Fibroblast of villous mesenchyme (primary cell): Measurements from ENCODE around the gene STEAP4. TPM values are rescaled to one million over a fixed set of nuclear protein-coding genes. Genes with fewer than 3 reads are reported as not detected.

Experiments
- DNase-seq: peaks from one replicate; pipeline ENCODE4 v3.0.0-alpha.2; 2010; ENCODE audit warnings: low read depth
- H3K4me3 ChIP-seq: 2 replicates; pipeline ENCODE4 v1.5.1; 2011; ENCODE audit warnings: low read depth, mild to moderate bottlenecking, low read length
- CTCF ChIP-seq: IDR thresholded peaks from 2 replicates; pipeline ENCODE4 v1.5.1; 2012; ENCODE audit warnings: low read depth, mild to moderate bottlenecking, low read length; ENCODE audit not compliant: insufficient read depth
- total RNA-seq: library from RNA; depleted of rRNA; stranded (reverse); fragments of >200 nt; gene quantifications from 2 replicates; pipeline ENCODE4 v1.2.3, GENCODE V29; 2012

STEAP4 gene
- total RNA-seq = under 0.01 TPM in 2 replicates

DNA sequence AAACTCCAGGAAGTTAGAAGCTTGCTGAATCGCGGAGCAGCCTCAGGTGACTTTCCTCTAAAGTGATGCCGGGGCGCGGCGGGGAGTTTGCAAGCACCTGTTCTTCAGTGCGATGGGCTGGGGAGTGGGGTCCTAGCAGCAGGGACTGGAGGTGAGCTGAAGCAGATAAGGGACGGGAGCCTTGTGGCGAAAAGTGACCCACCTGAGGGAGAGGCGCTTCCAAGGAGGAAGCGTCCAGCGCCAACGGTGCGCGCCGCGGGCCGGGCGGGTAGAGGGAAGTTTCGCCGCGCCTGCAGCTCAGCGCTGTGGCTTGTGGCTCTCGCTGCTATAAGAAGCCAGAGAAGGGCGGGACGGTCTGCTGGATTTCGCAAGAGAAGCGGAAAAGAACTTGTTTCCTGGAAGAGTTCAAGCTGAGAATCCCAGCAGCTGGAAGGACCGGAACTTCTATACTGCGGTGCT lies at the start of gene STEAP4:
TSS of gene STEAP4 (minus strand) at position 305 of the 459 bp plus-strand sequence. CDS start 22,625 bp downstream, outside the sequence.
- peak; percentile 72 for DNase-seq
- no peak within 1 kb of the TSS for H3K4me3 ChIP-seq

DNA sequence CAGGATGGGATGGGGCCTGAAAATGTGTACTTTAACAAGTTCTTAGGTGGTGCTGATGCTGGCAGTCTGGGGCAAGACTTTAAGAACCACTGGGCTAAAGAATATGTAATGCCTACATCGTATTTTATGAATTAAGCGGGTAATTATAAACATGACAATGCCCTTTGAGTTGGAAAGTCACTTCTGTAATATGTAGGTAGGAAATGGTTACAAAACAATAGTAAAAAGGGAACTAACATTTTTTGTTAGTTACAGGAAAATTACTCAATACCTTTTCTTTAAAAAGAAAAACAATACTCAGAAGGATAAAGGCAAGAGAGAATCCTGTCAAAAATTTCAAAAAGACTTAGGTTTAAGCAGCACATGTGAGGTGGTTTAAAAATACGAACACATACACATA lies 48.3 kb upstream of the STEAP4 start:
- no peak overlapping the region for H3K4me3 ChIP-seq
- TF ChIP-seq CTCF = no peak
- no peak for DNase-seq

More for the DNA sequence above, at the start of gene STEAP4:
- TF ChIP-seq CTCF = no peak

- no peak for TF ChIP-seq CTCF
- no peak overlapping the region for H3K4me3 ChIP-seq
- no peak for DNase-seq
These were observed 43.4 kb upstream of the STEAP4 start for GRCh38 chr7:88350118-88350517.

DNA sequence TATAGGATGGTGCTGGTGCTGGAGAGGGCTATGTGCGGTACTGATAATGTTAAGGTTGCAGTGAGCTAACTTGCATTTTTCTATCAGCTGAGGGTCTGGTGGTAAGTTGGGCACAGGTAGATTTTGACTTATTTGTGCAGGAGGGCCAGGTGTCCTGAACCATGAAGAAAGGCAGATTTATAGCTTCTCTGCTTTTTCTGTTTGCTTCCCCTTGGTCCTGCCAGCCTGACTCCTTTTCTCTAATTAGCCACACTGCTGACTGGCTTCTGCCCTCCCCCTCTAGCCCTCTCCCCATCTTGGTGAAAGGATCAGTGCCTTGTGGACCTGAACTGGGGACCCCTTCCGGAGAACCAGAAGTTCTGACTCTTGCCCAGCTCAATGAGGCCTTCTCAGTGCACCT lies 40.8 kb upstream of the STEAP4 start:
- H3K4me3 ChIP-seq = no peak overlapping the region
- no peak for DNase-seq
- no peak for TF ChIP-seq CTCF

DNA sequence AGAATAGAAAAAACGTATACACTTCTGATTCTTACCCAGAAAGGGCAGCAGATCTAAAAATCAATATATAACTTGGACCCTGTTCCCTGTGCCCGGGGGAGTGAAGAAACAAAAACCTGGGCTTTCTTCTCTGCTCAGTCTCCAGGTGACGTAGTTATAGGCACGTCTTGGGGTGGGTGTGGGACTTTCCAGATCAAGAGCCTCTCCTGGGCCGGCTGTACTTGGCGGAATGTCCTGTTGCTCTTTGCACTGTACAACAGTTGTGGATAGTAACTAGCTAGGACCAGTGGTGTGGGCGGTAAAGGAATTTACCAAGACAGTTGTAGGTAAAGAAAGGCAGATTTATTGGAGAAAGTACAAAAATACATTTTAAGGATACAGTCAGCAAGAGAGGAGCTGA lies 40.4 kb upstream of the STEAP4 start:
- no peak for DNase-seq
- no peak overlapping the region for H3K4me3 ChIP-seq
- no peak for TF ChIP-seq CTCF

DNA sequence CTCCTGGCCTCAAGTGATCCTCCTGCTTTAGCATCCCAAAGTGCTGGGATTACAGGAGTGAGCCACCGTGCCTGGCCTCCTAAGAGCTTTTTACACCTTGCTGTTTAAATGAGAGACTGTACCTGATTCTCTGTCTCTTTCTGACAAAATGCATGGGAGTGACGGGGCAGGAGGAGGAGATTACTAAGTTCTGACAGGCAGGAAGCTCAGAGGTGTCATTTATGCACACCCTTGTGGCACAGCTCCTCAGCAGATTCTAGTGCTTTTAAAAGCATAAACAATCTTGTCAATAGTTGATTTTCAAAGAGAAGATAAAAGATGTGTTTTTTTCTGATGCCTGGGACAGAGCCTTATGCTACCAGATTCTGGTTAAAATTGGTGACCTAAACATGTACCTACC lies 39.7 kb upstream of the STEAP4 start:
- no peak overlapping the region for H3K4me3 ChIP-seq
- no peak for DNase-seq
- TF ChIP-seq CTCF = no peak
